Measurements from ENCODE around the gene MARCHF4. TPM values are rescaled to one million over a fixed set of nuclear protein-coding genes. Genes with fewer than 3 reads are reported as not detected.

Gene MARCHF4
- total RNA-seq, 1 experiment from 2014 or later, result 6.1 TPM

- POLR2A ChIA-PET (ENCODE audit: low non-redundant PET), result no interaction called here
- CTCF ChIA-PET, result interaction anchor here (0.7 kb wide), 1 partner anchor 232 kb away, joined by 3 read pairs; no protein-coding TSS in a partner anchor
- Histone ChIP-seq H3K36me3 (ENCODE audit: insufficient read depth, low read length, poor library complexity, severe bottlenecking) (no peaks in the 10 kb centered on the region), H3K4me1 (ENCODE audit: insufficient read depth, low read length, poor library complexity, severe bottlenecking) (peaks cover 9% of the 10 kb centered on the region), H3K4me3 (ENCODE audit: low read depth, low read length, poor library complexity, severe bottlenecking) (no peak overlapping the region), H3K27me3 (replicated peaks; ENCODE audit: insufficient read depth, low read depth, low read length, poor library complexity) (no peaks in the 10 kb centered on the region), H3K9me3 (ENCODE audit: low read depth, low read length, poor library complexity, severe bottlenecking) (no peaks in the 10 kb centered on the region), H3K27ac (ENCODE audit: low read depth, low read length, poor library complexity, severe bottlenecking) (no peak overlapping the region)
- no peak for TF ChIP-seq CTCF (conservative IDR thresholded peaks at IDR 0.05; ENCODE audit: low read depth, low read length)
- TF ChIP-seq EZH2 (IDR thresholded peaks at IDR 0.05; ENCODE audit: borderline replicate concordance, low read depth, low read length, poor library complexity, severe bottlenecking), result no peak
- no peak for DNase-seq (ENCODE audit: low spot score)
- no TSS peak for BruUV-seq (replicated peaks)
- intact Hi-C loops (cut with micrococcal nuclease; ENCODE audit: unreplicated experiment), result no loop called here
Observed at GRCh38 chr2:216345846-216346245, 26.4 kb downstream of the MARCHF4 start.

- Histone ChIP-seq H3K4me1 (ENCODE audit: insufficient read depth, low read length, poor library complexity, severe bottlenecking) (peaks cover 18% of the 10 kb centered on the region), H3K9me3 (ENCODE audit: low read depth, low read length, poor library complexity, severe bottlenecking) (no peaks in the 10 kb centered on the region), H3K4me3 (ENCODE audit: low read depth, low read length, poor library complexity, severe bottlenecking) (no peak overlapping the region), H3K27me3 (replicated peaks; ENCODE audit: insufficient read depth, low read depth, low read length, poor library complexity) (no peaks in the 10 kb centered on the region), H3K36me3 (ENCODE audit: insufficient read depth, low read length, poor library complexity, severe bottlenecking) (no peaks in the 10 kb centered on the region), H3K27ac (ENCODE audit: low read depth, low read length, poor library complexity, severe bottlenecking) (no peak overlapping the region)
- CTCF ChIA-PET, result interaction anchor here (0.7 kb wide), 1 partner anchor 231 kb away, joined by 3 read pairs; no protein-coding TSS in a partner anchor
- no peak for DNase-seq (ENCODE audit: low spot score)
- TF ChIP-seq CTCF (conservative IDR thresholded peaks at IDR 0.05; ENCODE audit: low read depth, low read length) (no peak), EZH2 (IDR thresholded peaks at IDR 0.05; ENCODE audit: borderline replicate concordance, low read depth, low read length, poor library complexity, severe bottlenecking) (no peak)
- POLR2A ChIA-PET (ENCODE audit: low non-redundant PET), result no interaction called here
- no TSS peak for BruUV-seq (replicated peaks)
- intact Hi-C loops (cut with micrococcal nuclease; ENCODE audit: unreplicated experiment), result no loop called here
Observed at GRCh38 chr2:216344950-216345300, 27.4 kb downstream of the MARCHF4 start.

- DNase-seq (ENCODE audit: low spot score), result no peak
- intact Hi-C loops (cut with micrococcal nuclease; ENCODE audit: unreplicated experiment), result no loop called here
- Histone ChIP-seq H3K27me3 (replicated peaks; ENCODE audit: insufficient read depth, low read depth, low read length, poor library complexity) (no peaks in the 10 kb centered on the region), H3K4me1 (ENCODE audit: insufficient read depth, low read length, poor library complexity, severe bottlenecking) (peaks cover 24% of the 10 kb centered on the region), H3K4me3 (ENCODE audit: low read depth, low read length, poor library complexity, severe bottlenecking) (no peak overlapping the region), H3K36me3 (ENCODE audit: insufficient read depth, low read length, poor library complexity, severe bottlenecking) (no peaks in the 10 kb centered on the region), H3K9me3 (ENCODE audit: low read depth, low read length, poor library complexity, severe bottlenecking) (no peaks in the 10 kb centered on the region), H3K27ac (ENCODE audit: low read depth, low read length, poor library complexity, severe bottlenecking) (no peak overlapping the region)
- ChIA-PET CTCF (no interaction called here), POLR2A (ENCODE audit: low non-redundant PET) (no interaction called here)
- no TSS peak for BruUV-seq (replicated peaks)
- no peak for TF ChIP-seq EZH2 (IDR thresholded peaks at IDR 0.05; ENCODE audit: borderline replicate concordance, low read depth, low read length, poor library complexity, severe bottlenecking)
- no peak for TF ChIP-seq CTCF (conservative IDR thresholded peaks at IDR 0.05; ENCODE audit: low read depth, low read length)
Observed at GRCh38 chr2:216344206-216344949, 27.9 kb downstream of the MARCHF4 start.
